ENCODE results near the gene ARMH4.

GRCh38 chr14:58066115-58066514 lies 85.9 kb downstream of the ARMH4 start:
- no peak for TF ChIP-seq GATA2 (IDR thresholded peaks at IDR 0.05; ENCODE audit: low read depth, low read length)
- no peak for TF ChIP-seq GATA3 (IDR thresholded peaks at IDR 0.05; ENCODE audit: low read depth, low read length)

All from SH-SY5Y (cell line).